Thyroid gland (tissue), 4 donors: ENCODE results near the gene STN1.

Source experiments
- CTCF ChIP-seq, 6 experiments: fragments of 200-600 bp in 3 of 6; fragments of 450-650 bp in 3 of 6; sonication (generic) in 3 of 6; IDR thresholded peaks; one replicate each; pipeline ENCODE4 v1.5.1; 2016 to 2019; ENCODE audit warnings: antibody characterized with exemption in 6 of 6, mild to moderate bottlenecking in 2 of 6, inconsistent platforms in 1 of 6, moderate library complexity in 1 of 6
- POLR2A ChIP-seq, 2 donors: fragments of 450-650 bp; IDR thresholded peaks; one replicate each; pipeline ENCODE4 v1.6.1; 2017; ENCODE audit warnings: antibody characterized with exemption in 2 of 2, mild to moderate bottlenecking in 2 of 2, moderate library complexity in 1 of 2

- no peak for TF ChIP-seq CTCF (IDR thresholded peaks at IDR 0.05)
- no peak for TF ChIP-seq POLR2A (IDR thresholded peaks at IDR 0.05)
Observed at GRCh38 chr10:103834436-103835095, 83.4 kb downstream of the STN1 start.
